SW 1271 (cell line): ENCODE measurements around the gene CRYBA2.

Experiments used
- DNase-seq, 2 experiments: peaks; one replicate each; lab custom pipeline; 2025; lab: John Stamatoyannopoulos, UW

Gene CRYBA2

GRCh38 chr2:218954541-218955300, 38.5 kb downstream of the CRYBA2 start:
- DNase-seq = no peak

- DNase-seq = no peak
Observed at GRCh38 chr2:218953366-218953954, 39.8 kb downstream of the CRYBA2 start.

- DNase-seq = no peak
Observed at GRCh38 chr2:218952160-218952559, 41.1 kb downstream of the CRYBA2 start.

GRCh38 chr2:218946621-218947020, 46.6 kb downstream of the CRYBA2 start:
- DNase-seq = no peak

GRCh38 chr2:218944759-218945404, 48.3 kb downstream of the CRYBA2 start:
- no peak for DNase-seq
